Endothelial cell of umbilical vein (primary cell): Measurements from ENCODE around the gene SPAG5. TPM values are rescaled to one million over a fixed set of nuclear protein-coding genes. Genes with fewer than 3 reads are reported as not detected.

Source experiments
- BruUV-seq: library from RNA; stranded (reverse); fragments of 400-500 nt; replicated peaks from 2 replicates; lab custom pipeline; 2021; lab: Mats Ljungman, UMichigan
- CTCF ChIA-PET: fragments of 300-600, 350-600 bp; sonication (Branson Sonifier 250); formaldehyde crosslinking; loops from one replicate; lab custom pipeline; 2021; ENCODE audit warnings: antibody characterized with exemption, inconsistent platforms; lab: Charles Lee
- POLR2A ChIA-PET: fragments of 300-600, 350-600 bp; sonication (Branson Sonifier 250); formaldehyde crosslinking; loops from one replicate; lab custom pipeline; 2021; ENCODE audit warnings: antibody characterized with exemption, inconsistent platforms; lab: Charles Lee
- DNase-seq: peaks from one replicate; pipeline ENCODE4 v3.0.0-alpha.2; 2011; ENCODE audit warnings: low read depth, low spot score
- FAIRE-seq: peaks from 2 replicates; lab custom pipeline; 2011; peaks lifted over from hg19 to GRCh38; lab: Jason Lieb, UNC
- H2AFZ ChIP-seq: 2 replicates; pipeline ENCODE4 v1.6.0; 2012; ENCODE audit warnings: low read depth, low read length, control low read depth, inconsistent platforms
- H3K27ac ChIP-seq: 2 replicates; pipeline ENCODE4 v1.5.1; 2011; ENCODE audit warnings: low read depth, mild to moderate bottlenecking, control low read depth, low read length, moderate library complexity; ENCODE audit not compliant: insufficient read depth
- H3K27me3 ChIP-seq, 2 experiments: 2 replicates each; pipeline versions ENCODE4 v1.6.0 to v1.6.1; 2011; ENCODE audit warnings: low read length in 2 of 2, mixed read lengths in 1 of 2; ENCODE audit not compliant: control insufficient read depth in 2 of 2, insufficient read depth in 2 of 2
- H3K36me3 ChIP-seq, 2 experiments: 2 replicates in 1 of 2; 3 replicates in 1 of 2; pipeline ENCODE4 v1.5.1; 2011; ENCODE audit warnings: low read length in 2 of 2, mild to moderate bottlenecking in 1 of 2, moderate library complexity in 1 of 2; ENCODE audit not compliant: control insufficient read depth in 2 of 2, insufficient read depth in 2 of 2; ENCODE audit errors: extremely low read depth in 1 of 2
- H3K4me1 ChIP-seq: 3 replicates; pipeline ENCODE4 v1.5.1; 2011; ENCODE audit warnings: mild to moderate bottlenecking, low read length; ENCODE audit not compliant: control insufficient read depth, insufficient read depth; ENCODE audit errors: extremely low read depth
- H3K4me2 ChIP-seq: 2 replicates; pipeline ENCODE4 v1.6.1; 2011; ENCODE audit warnings: low read length, control low read depth, mixed read lengths; ENCODE audit not compliant: insufficient read depth
- H3K4me3 ChIP-seq, 3 experiments: fragments of 200-600 bp in 1 of 3; sonication (generic), shearing (Covaris generic) in 1 of 3; replicated peaks in 1 of 3; 2 replicates each; pipeline ENCODE4 v1.5.1; 2011 to 2016; ENCODE audit warnings: control low read depth in 3 of 3, low read length in 3 of 3, mild to moderate bottlenecking in 2 of 3, inconsistent platforms in 1 of 3, low read depth in 1 of 3, moderate library complexity in 1 of 3; ENCODE audit not compliant: insufficient read depth in 1 of 3
- H3K79me2 ChIP-seq: 2 replicates; pipeline ENCODE4 v1.6.0; 2012; ENCODE audit warnings: low read length, inconsistent platforms; ENCODE audit not compliant: control insufficient read depth, insufficient read depth
- H3K9ac ChIP-seq: replicated peaks from 2 replicates; pipeline ENCODE3; 2011; ENCODE audit warnings: low read length, control low read depth; ENCODE audit not compliant: insufficient read depth; ENCODE audit errors: extremely low read depth
- H3K9me1 ChIP-seq: replicated peaks from 3 replicates; pipeline ENCODE4 v1.6.0; 2011; ENCODE audit warnings: mild to moderate bottlenecking, low read length; ENCODE audit not compliant: control insufficient read depth, insufficient read depth; ENCODE audit errors: extremely low read depth
- H3K9me3 ChIP-seq: replicated peaks from 2 replicates; pipeline ENCODE4 v1.5.1; 2012; ENCODE audit warnings: low read length, inconsistent platforms; ENCODE audit not compliant: control insufficient read depth, insufficient read depth
- H4K20me1 ChIP-seq: replicated peaks from 2 replicates; pipeline ENCODE3; 2011; ENCODE audit warnings: mild to moderate bottlenecking, low read length; ENCODE audit not compliant: control insufficient read depth, insufficient read depth; ENCODE audit errors: extremely low read depth
- EZH2 ChIP-seq: IDR thresholded peaks from 2 replicates; pipeline ENCODE4 v1.6.1; 2012; ENCODE audit warnings: borderline replicate concordance, low read depth, mild to moderate bottlenecking, moderate library complexity, low read length, inconsistent platforms; ENCODE audit not compliant: severe bottlenecking
- FOS ChIP-seq: IDR thresholded peaks from 2 replicates; pipeline ENCODE4 v1.6.1; 2011; ENCODE audit warnings: mild to moderate bottlenecking, low read length, moderate library complexity, borderline replicate concordance; ENCODE audit not compliant: insufficient read depth
- GATA2 ChIP-seq: IDR thresholded peaks from 2 replicates; pipeline ENCODE4 v1.7.0; 2011; ENCODE audit warnings: low read depth, mild to moderate bottlenecking, moderate library complexity, mixed read lengths, low read length; ENCODE audit not compliant: insufficient read length, insufficient read depth
- JUN ChIP-seq: IDR thresholded peaks from 2 replicates; pipeline ENCODE4 v1.6.1; 2011; ENCODE audit warnings: borderline replicate concordance, low read depth; ENCODE audit not compliant: insufficient read length, insufficient read depth
- MYC ChIP-seq: IDR thresholded peaks from one replicate; pipeline ENCODE4 v1.6.1; 2011; ENCODE audit warnings: mild to moderate bottlenecking, low read depth, low read length
- POLR2A ChIP-seq: IDR thresholded peaks from 2 replicates; pipeline ENCODE4 v1.6.1; 2012; ENCODE audit warnings: low read depth, mild to moderate bottlenecking, control low read depth, low read length
- POLR2AphosphoS5 ChIP-seq: IDR thresholded peaks from 2 replicates; pipeline ENCODE4 v1.6.1; 2012; ENCODE audit warnings: low read depth, mild to moderate bottlenecking, control low read depth, low read length, moderate library complexity; ENCODE audit not compliant: insufficient read depth
- dilution Hi-C: fragments of 300-500 bp; cut with MboI; formaldehyde crosslinking; loops from one replicate; pipeline ENCODE4 v1.15.0; 2019; ENCODE audit warnings: low sequenced_read_pairs; ENCODE audit not compliant: extremely low pct_ligation_motif_present
- intact Hi-C: fragments of 100-400 bp; cut with micrococcal nuclease; formaldehyde crosslinking; loops from one replicate; pipeline ENCODE4 v1.10.0; 2022
- polyA plus RNA-seq, 4 experiments: library from polyadenylated mRNA; depleted of rRNA in 3 of 4; stranded (reverse) in 3 of 4; unstranded in 1 of 4; fragments of >200 nt; gene quantifications; 2 replicates each; pipeline versions ENCODE4 v1.2.1 to v1.2.3, GENCODE V29; 2011 to 2012; ENCODE audit warnings: missing spikeins in 1 of 4
- total RNA-seq: library from RNA; stranded (reverse); gene quantifications from 2 replicates; pipeline ENCODE4 v1.2.3, GENCODE V29; 2021
- TF ChIP-seq, protein P1 (sequence below): IDR thresholded peaks from 2 replicates; pipeline ENCODE4 v1.6.1; 2011; ENCODE audit not compliant: insufficient read depth, insufficient read length
- TF ChIP-seq, protein P2 (sequence below), 2 donors: IDR thresholded peaks; 1 replicate in 1 of 2; 2 replicates in 1 of 2; pipeline ENCODE4 v1.5.1; 2011; ENCODE audit warnings: low read length in 2 of 2, mild to moderate bottlenecking in 2 of 2, moderate library complexity in 2 of 2, control low read depth in 1 of 2, inconsistent platforms in 1 of 2, low read depth in 1 of 2; ENCODE audit not compliant: insufficient read depth in 1 of 2; ENCODE audit errors: extremely low read depth in 1 of 2

SPAG5 gene
- total and polyA plus RNA-seq, 2 donors (not counting 3 experiments of a cell fraction or from before 2014, with no cell fraction given), result 31.7 to 85.4 TPM

DNA sequence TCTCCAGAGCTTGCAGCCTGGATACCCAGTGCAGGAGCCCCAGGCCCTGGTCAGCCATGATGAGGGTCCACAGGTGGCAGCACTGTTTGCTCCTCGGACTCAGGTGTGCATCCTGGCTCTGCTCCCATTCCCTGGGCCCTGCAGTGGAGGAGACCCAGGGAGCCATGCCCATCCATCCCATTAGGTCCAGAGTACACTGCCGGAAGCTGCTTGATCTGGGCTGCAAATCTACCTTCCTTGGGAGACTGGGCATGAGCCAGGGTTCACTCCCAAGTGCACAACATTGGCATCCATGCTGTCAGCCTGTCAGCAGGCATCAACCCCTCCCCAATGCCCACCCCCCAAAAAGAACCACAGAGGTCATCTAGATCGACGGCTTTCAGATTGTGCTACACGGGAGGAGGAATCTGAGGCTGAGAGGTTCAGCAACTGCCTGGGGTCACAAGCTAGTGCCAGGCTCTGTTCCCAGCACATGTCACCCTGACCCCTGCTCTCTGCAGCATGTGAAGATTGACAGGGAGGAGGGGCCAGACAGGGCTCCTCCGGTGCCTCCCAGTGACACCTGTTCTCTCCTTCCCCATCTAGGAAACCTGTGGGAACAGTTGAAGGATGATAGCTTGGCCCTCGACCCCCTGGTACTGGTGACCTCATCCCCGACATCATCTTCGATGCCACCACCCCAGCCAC is 62.1 kb downstream of the SPAG5 start:
- Histone ChIP-seq H3K9me1 (no peaks in the 10 kb centered on the region), H3K4me1 (no peaks in the 10 kb centered on the region), H3K36me3 (no peaks in the 10 kb centered on the region), H3K4me2 (no peak overlapping the region), H3K79me2 (no peaks in the 10 kb centered on the region), H3K9ac (no peak overlapping the region), H3K27me3 (peaks cover 0 to 2% of the 10 kb centered on the region in 2 experiments), H3K9me3 (no peaks in the 10 kb centered on the region), H4K20me1 (no peaks in the 10 kb centered on the region), H3K4me3 (no peak overlapping the region), H3K27ac (no peak overlapping the region), H2AFZ (no peak overlapping the region)
- ChIA-PET CTCF (interaction anchor here (2.9 kb wide), 1 partner anchor 42 kb away, joined by 15 read pairs; no protein-coding TSS in a partner anchor), POLR2A (no interaction called here)
- dilution Hi-C loops (no loop called here), intact Hi-C loops (no loop called here)
- BruUV-seq, result no TSS peak
- FAIRE-seq (no peak), DNase-seq (no peak)
- TF ChIP-seq GATA2, result no peak
- TF ChIP-seq JUN, result no peak
- TF ChIP-seq, protein P1, sequence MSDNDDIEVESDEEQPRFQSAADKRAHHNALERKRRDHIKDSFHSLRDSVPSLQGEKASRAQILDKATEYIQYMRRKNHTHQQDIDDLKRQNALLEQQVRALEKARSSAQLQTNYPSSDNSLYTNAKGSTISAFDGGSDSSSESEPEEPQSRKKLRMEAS, result no peak

- Histone ChIP-seq H3K4me2 (no peak overlapping the region), H3K9me3 (no peaks in the 10 kb centered on the region), H3K27me3 (peaks cover 0 to 2% of the 10 kb centered on the region in 2 experiments), H3K36me3 (no peaks in the 10 kb centered on the region), H3K4me3 (no peak overlapping the region), H3K27ac (no peak overlapping the region), H3K9me1 (no peaks in the 10 kb centered on the region), H3K9ac (no peak overlapping the region), H3K79me2 (no peaks in the 10 kb centered on the region), H3K4me1 (no peaks in the 10 kb centered on the region), H2AFZ (no peak overlapping the region), H4K20me1 (no peaks in the 10 kb centered on the region)
- intact Hi-C loops (no loop called here), dilution Hi-C loops (no loop called here)
- ChIA-PET CTCF (interaction anchor here (0.7 to 1.7 kb wide), 3 partner anchors 12 to 118 kb away, joined by 3 to 5 read pairs (median 4); no protein-coding TSS in a partner anchor), POLR2A (no interaction called here)
- FAIRE-seq (no peak), DNase-seq (no peak)
- TF ChIP-seq, protein P2, sequence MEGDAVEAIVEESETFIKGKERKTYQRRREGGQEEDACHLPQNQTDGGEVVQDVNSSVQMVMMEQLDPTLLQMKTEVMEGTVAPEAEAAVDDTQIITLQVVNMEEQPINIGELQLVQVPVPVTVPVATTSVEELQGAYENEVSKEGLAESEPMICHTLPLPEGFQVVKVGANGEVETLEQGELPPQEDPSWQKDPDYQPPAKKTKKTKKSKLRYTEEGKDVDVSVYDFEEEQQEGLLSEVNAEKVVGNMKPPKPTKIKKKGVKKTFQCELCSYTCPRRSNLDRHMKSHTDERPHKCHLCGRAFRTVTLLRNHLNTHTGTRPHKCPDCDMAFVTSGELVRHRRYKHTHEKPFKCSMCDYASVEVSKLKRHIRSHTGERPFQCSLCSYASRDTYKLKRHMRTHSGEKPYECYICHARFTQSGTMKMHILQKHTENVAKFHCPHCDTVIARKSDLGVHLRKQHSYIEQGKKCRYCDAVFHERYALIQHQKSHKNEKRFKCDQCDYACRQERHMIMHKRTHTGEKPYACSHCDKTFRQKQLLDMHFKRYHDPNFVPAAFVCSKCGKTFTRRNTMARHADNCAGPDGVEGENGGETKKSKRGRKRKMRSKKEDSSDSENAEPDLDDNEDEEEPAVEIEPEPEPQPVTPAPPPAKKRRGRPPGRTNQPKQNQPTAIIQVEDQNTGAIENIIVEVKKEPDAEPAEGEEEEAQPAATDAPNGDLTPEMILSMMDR (IDR thresholded peaks at IDR 0.05; ENCODE audit: extremely low read depth in 1 of 2, insufficient read depth in 1 of 2, low read depth in 1 of 2, low read length in 2 of 2), result no peak
- TF ChIP-seq, protein P1, result no peak
- TF ChIP-seq POLR2A (no peak), JUN (no peak), MYC (no peak), EZH2 (no peak), GATA2 (no peak), FOS (no peak), POLR2AphosphoS5 (no peak)
- BruUV-seq, result no TSS peak
These were observed 64.0 kb downstream of the SPAG5 start for GRCh38 chr17:28534740-28535375.
